HCT116 (cell line): ENCODE results near the gene CENPM.

Experiments used
- ATF3 ChIP-seq: IDR thresholded peaks from 2 replicates; pipeline ENCODE4 v1.6.1; 2012
- CEBPB ChIP-seq: IDR thresholded peaks from 2 replicates; pipeline ENCODE4 v1.6.1; 2012; ENCODE audit warnings: low read depth
- CTCF ChIP-seq, 3 experiments: fragments of 200-600 bp in 1 of 3; sonication (generic) in 1 of 3; IDR thresholded peaks in 2 of 3; conservative IDR thresholded peaks in 1 of 3; 2 replicates each; pipeline ENCODE4 v1.5.1; 2012 to 2017; ENCODE audit warnings: low read depth in 2 of 3, low read length in 2 of 3, antibody characterized with exemption in 1 of 3, borderline replicate concordance in 1 of 3, control low read depth in 1 of 3, mild to moderate bottlenecking in 1 of 3, mixed read lengths in 1 of 3, mixed run types in 1 of 3, moderate library complexity in 1 of 3; ENCODE audit not compliant: insufficient read depth in 1 of 3
- EZH2phosphoT487 ChIP-seq: fragments of 200-600 bp; IDR thresholded peaks from 2 replicates; pipeline ENCODE4 v1.6.1; 2018; ENCODE audit warnings: antibody characterized with exemption, borderline replicate concordance
- MAX ChIP-seq: IDR thresholded peaks from 2 replicates; pipeline ENCODE4 v1.6.1; 2012
- POLR2A ChIP-seq: IDR thresholded peaks from 2 replicates; pipeline ENCODE4 v1.7.0; 2011; ENCODE audit warnings: borderline replicate concordance; ENCODE audit not compliant: insufficient read depth, insufficient read length; ENCODE audit errors: extremely low read depth
- POLR2AphosphoS5 ChIP-seq: IDR thresholded peaks from 2 replicates; pipeline ENCODE4 v1.6.1; 2011; ENCODE audit warnings: mild to moderate bottlenecking, low read depth, low read length, moderate library complexity
- RAD21 ChIP-seq: IDR thresholded peaks from 2 replicates; pipeline ENCODE4 v1.6.1; 2012; ENCODE audit warnings: low read depth, mild to moderate bottlenecking
- REST ChIP-seq: IDR thresholded peaks from 2 replicates; pipeline ENCODE4 v1.6.1; 2012; ENCODE audit warnings: low read depth
- TCF7L2 ChIP-seq: IDR thresholded peaks from 2 replicates; pipeline ENCODE4 v1.7.0; 2011; ENCODE audit warnings: borderline replicate concordance, inconsistent platforms; ENCODE audit not compliant: insufficient read depth, insufficient read length; ENCODE audit errors: extremely low read depth
- YY1 ChIP-seq: IDR thresholded peaks from 2 replicates; pipeline ENCODE4 v1.6.1; 2011; ENCODE audit warnings: low read length, low read depth, moderate library complexity, mild to moderate bottlenecking; ENCODE audit not compliant: insufficient replicate concordance; ENCODE audit errors: extremely low read depth
- ZNF274 ChIP-seq: fragments of 200-500 bp; sonication (Bioruptor generic); IDR thresholded peaks from 2 replicates; pipeline ENCODE4 v1.6.1; 2014; ENCODE audit warnings: mild to moderate bottlenecking, low read depth, low read length, inconsistent platforms

GRCh38 chr22:41979423-41980250 lies 32.7 kb upstream of the CENPM start:
- no peak for TF ChIP-seq CTCF (IDR thresholded peaks at IDR 0.05 in 2 of 3, conservative IDR thresholded peaks at IDR 0.05 in 1 of 3; ENCODE audit: borderline replicate concordance in 1 of 3, insufficient read depth in 1 of 3, low read depth in 2 of 3, low read length in 2 of 3)
- no peak for TF ChIP-seq POLR2A
- no peak for TF ChIP-seq ZNF274
- no peak for TF ChIP-seq YY1
- no peak for TF ChIP-seq TCF7L2
- no peak for TF ChIP-seq RAD21
- no peak for TF ChIP-seq MAX
- TF ChIP-seq ATF3 = no peak
- no peak for TF ChIP-seq EZH2phosphoT487
- TF ChIP-seq REST = no peak
- TF ChIP-seq CEBPB = no peak
- TF ChIP-seq POLR2AphosphoS5 = no peak
